GM19468 (cell line): ENCODE measurements around the gene CCDC28A.
A peak's percentile ranks its signal among the peaks of the same experiment; 100 is the strongest.

Experiments
- ATAC-seq: cut with Tn5 transposase; IDR thresholded peaks from one replicate; pipeline ENCODE4 v1.9.1; 2021; ENCODE audit warnings: mild to moderate bottlenecking, moderate library complexity, moderate number of reproducible peaks; ENCODE audit not compliant: unreplicated experiment; ENCODE audit errors: extremely low read depth

The CCDC28A gene

DNA sequence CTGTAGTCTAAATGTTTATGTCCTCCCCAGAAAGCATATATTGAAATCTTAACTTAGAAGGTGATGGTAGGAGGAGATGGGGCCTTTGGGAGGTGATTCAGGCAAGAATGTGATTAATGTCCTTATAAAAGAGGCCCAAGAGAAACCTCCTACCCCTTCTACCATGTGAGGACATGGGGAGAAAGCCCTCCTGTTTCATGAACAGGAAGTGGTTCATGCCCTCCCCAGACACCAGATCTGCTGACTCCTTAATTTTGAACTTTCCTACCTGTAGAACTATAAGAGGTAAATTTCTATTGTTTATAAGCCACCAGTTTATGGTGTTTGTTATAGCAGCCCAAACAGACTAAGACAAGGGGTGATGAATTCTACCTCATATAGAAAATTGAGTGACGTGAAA is 13.6 kb downstream of the CCDC28A start:
- ATAC-seq: no peak

DNA sequence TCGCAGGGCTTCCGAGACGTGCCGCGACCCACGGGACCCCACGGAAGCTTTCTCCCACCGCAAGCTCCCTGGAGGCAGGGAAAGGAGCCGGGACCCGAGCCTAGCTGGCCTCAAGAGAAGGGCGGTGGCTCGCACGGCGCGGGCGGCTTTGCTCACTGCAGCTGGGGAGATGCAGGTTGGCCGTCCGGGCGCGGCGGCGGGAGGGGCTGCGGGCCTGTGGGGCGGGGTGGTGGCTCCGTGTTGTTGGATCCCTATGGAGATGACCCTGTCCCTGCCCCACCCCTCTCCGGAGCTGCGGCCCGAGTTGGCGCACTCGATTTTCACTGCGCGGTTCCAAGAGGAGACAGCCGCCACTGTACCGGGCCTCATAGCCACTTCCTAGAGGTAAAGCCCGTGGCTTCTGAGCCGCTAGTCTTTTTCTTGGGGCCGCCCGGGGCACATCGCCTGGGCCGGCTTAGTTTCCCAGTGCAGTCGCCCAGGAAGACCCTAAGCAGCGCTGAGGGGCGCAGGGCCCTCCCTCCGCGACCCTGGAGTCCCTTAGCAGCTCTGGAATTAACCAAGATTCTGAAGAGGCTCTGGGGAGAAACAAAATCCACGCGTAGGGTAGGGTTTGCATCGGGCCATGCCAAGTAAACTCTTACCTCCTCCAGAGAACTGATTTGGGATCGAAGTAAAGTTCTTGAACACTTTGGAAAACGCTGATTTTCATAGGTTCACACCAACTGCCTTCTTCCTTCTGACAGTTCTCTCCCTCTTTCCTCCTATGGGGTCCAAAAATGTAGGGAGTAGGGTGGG is 22.4 kb downstream of the CCDC28A start, which contains the start of gene ECT2L:
Gene ECT2L, plus strand, starts transcription at position 279 of the 795 bp plus-strand sequence. CDS start 17,188 bp downstream, outside the sequence.
- no peak for ATAC-seq

DNA sequence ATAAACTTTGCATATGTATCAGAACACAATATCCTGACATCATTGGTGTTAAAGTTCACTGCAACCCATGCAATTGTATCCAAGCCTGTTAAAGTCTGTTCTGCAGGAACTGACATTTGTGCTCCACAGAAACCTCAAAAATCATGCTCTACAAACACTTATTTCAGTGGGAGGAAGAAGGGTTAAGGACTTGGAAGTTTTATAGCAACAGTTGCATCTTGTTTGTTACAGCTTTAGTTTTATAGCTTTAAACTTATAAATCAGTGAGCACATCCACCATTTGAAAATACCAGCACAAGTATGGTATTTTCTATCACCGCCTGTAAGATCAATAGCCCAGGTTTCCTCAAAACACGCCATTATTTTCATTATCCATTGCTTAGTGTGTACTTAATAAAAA is 23.2 kb downstream of the CCDC28A start:
- no peak for ATAC-seq

DNA sequence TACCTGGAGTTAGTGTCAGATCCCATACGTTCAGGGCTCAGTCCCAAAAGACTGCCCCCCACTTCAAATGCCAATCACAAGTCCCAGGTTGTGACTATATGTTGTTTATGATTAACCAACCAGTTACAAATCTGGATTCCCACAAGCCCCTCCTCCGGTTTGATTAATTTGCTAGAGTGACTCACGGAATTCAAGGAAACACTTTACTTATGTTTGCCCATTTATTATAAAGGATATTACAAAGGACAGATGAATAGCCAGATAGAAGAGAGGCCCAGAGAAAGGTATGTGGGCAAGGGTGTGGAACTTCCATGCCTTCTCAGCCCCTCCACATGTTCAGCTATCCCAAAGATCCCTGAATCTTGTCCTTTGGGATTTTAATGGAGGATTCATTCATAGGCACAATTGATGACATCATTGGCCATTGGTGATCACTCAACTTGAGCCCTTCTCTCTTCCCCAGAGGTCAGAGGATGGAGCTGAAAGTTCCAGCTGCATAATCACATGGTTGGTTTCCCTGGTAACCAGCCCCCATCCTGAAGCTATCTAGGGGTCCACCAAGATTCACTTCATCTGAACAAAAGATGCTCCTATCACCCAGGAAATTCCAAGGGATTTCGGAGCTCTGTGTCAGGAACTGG is 24.4 kb downstream of the CCDC28A start:
- ATAC-seq: no peak

DNA sequence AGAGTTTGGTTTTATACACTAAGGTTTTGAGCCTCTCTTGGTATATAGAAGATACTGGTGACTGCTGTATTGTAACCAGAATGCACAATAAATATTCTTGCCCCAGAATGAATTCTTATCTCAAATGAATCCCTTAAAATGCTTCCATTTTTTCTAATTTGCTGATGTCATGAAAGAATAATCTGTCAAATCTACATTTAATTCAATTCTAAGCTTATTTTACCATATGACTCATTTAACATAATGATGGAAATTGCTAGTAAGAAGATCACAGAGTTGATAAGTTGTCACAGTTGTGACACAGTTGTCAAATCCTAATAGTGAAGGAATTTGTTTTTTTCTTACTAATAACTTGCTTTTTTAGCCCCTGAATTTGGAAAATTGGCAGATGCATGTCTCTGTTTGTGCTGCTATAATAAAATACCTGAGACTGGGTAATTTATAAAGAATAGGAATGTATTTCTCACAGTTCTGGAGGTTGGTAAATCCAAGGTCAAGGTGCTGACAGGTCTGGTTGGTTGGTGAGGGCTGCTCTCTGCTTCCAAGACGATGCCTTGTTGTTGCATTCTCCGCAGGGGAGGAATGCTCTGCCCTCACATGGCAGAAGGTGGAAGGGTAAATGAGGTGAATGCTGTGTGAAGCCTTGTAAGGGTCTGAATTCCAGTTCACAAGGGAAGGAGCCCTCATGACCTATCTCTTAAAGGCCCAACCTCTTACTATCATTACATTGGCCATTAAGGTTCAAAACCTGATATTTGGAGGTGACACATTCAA is 27.0 kb downstream of the CCDC28A start:
- ATAC-seq: no peak

DNA sequence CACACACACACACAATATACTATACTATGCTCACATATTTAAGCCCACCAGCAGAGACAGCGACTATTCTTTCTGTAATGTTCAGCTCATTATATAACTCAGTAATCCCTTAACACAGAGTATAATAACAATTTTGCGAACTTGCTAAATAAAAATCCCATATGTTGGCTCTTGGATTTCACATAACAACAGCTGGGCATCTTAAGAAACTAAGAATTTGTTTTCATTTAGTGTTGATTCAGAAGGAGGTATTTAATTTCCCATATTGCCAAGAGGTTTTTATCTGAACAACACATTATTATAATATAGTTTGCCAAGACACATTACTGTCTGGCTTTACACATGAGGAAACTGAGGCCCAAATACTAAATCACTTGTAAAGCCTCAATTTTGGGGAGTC is 29.8 kb downstream of the CCDC28A start:
- ATAC-seq: no peak

DNA sequence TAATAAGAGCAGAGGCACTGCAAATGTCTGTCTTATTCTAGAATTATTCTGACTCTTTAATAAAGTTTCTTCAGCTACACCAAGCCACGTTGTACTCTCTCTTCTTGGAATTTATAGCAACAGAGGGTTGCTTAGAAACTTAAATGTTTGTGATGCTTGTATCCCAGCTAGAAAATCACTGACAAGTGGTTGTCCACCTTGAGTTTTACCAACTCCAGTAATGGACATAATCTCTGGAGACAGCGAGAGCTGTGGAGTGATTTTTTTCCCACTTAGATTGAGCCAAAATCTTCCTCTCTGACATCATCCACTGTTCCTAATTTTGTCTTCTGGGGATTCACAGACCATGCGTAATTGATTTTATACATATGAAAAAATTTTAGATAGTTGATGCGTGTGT is 30.3 kb downstream of the CCDC28A start:
- no peak for ATAC-seq

DNA sequence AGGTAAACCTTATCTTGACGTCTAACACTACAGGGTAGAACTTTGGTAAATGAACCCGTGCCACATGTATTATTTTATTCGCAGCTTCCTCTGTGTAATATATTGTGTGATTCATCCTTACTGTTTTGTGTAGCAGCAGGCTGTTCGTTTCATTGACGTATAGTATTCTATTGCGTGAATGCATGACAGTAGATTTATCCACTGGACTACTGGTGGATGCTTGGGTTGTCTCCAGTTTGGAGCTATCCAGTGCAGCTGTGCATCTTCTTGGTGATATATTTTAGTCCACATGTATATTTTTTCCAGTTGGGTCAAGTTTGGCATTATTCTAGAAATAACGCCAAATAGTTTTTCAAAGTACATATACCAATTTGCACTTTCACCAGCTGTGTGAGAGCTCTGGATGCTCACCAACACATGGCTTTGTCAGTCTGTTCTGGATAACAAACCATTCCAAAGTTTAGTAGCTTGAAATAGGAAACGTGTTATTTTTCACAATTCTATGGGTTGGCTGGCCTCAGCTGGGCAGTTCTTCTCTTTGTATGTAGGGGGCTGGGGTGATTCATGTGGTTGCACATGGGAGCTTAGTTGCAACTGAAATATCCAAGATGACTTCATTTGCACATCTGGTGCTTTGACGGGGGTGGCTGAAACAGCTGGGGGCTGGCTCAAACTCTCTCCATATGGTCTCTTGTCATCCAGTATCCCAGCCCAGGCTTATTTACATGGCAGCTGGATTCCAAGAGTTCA is 31.6 kb downstream of the CCDC28A start:
- no peak for ATAC-seq

DNA sequence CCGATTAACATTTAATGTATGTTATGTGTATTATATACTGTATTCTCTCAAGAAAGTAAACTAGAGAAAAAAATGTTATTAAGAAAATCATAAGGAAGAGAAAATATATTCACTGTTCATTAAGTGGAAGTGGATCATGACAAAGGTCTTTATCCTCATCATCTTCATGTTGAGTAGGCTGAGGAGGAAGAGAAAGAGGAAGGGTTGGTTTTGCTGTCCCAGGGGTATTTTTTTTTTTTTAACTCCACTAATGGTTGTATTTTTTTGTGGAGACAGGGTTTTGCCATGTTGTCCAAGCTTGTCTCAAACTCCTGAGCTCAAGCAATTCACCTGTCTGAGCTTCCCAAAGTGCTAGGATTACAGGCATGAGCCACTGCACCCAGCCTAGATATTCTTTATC is 33.3 kb downstream of the CCDC28A start:
- no peak for ATAC-seq

DNA sequence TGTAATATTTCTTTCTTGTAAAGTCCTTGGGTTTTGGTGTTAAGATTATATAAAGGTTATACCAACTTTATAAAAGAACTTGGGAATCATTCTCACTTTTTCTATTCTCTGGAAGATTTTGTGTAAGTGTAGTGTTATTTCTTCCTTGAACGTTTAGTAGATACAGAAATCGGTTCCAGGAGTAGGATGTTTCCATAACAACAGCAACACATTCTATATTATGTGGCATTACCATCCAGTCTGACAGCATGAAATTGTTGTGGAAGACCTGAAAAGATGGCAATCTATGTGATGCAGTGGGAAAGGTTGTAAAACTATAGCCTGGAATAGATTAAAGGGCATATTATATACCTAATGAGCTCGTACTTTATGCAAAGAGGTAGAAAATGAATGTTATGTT is 36.1 kb downstream of the CCDC28A start:
- no peak for ATAC-seq

DNA sequence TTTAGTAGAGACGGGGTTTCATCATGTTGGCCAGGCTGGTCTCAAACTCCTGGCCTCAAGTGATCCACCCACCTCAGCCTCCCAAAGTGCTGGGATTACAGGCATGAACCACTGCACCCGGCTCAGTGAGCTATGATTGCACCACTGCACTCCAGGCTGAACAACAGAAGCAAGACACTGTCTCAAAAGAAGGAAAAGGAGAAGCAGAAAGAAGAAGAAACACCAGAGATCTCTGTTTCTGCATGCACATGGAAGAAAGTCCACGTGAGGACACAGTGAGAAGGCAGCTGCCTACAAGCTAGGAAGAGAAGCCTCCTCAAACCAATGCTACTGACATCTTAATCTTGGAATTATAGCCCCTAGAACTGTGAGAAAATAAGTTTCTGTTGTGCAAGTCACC is 38.3 kb downstream of the CCDC28A start:
- ATAC-seq: no peak

DNA sequence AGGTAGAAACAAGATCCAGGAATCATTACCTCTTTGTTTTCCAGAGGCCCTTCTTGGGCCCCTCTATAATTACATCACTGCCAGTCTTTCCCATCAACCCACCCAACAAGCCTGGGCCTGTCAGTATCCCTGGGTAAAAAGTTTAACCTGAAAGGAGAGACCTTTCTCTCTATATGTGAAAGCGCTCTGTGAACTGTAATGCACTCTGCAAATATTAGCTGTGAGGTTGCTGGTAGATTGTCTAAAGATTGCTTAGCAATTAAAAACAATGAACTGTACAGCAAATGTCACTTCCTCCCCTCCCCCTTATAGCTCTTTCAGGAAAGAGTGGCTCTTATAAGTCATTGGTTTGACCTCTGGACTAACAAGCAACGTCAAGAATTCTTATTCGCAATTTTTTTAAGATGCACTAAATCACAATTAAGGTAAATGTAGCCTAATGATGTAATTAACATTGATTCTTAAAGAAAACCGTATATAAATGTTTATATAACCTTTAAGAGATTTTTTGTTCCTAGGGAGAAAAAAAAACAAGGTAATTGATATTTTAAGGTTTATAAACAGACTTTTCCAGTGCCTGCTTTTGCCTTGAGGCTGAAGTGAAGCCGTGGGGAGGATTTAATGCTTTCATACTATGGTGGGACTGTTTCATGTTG is 40.7 kb downstream of the CCDC28A start:
- no peak for ATAC-seq

DNA sequence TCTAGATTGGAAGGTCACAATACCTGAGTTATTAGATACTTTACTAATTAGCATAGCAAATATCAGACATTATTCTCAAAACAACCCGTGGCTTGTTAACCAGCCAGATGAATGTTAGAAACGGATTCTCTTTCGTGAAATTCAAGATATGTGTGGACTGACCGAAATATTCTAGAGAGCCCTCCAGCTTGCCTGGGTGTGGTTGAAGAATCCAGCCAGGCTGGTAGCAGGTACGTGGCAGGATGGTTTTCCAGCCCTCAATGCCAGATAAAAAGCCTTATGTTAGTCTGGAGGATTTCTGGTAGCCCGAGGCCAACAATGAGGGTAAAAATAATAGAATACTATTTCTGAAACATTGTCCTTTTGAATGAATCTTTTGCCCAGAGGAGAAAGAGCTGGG is 41.7 kb downstream of the CCDC28A start:
- no peak for ATAC-seq

DNA sequence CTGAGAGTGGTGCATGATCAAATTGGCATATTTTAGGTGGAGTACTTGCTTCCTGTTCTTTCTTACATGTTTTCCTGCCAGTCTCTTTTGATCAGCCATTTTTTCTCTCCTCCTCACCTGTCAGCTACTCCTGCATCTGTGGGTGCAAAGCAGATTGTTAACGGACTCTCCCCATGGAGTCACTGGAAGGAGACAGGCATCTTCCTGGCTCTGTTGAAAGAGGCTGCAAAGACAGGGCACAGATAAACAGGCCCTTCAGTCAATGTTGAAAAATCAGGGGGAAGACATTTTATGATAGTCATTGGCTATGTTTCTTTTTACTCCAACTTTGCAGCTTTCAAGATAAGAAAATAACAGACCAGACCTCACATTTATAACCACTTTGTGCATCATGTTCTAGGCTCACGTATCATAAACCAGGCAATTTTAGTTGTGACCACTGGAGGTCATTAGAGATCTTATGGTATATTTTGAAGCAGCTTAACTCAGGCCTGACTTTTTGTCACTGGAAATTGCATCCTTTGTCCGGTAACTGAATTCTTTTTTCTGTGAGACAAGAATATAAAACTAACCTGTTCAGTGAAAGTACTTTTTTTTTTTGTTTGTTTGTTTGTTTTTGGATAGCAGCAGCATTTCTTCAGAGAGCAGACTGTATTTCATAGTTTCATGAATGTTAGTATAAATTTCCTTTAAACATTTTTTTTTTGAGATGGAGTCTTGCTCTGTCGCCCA is 42.4 kb downstream of the CCDC28A start:
- ATAC-seq: no peak

DNA sequence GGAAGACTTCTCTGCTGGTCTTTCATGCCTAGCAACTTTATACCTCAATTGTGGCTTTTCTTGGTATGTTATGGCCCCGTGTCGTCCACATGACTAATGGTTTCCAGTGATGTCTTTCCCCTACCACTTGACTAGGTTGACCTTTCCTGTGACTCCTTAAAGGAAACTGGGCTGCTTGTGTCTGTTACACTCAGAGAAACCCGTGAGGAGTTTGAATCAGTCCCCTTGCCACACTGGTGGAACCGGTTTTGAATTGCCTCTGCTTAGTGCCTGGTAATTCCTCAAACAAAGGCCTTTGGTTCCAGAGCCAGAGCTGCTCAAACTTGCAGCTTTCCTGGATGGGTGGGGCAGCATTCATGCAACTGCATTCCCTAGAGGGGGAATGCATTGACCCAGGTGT is 44.2 kb downstream of the CCDC28A start:
- ATAC-seq: no peak

DNA sequence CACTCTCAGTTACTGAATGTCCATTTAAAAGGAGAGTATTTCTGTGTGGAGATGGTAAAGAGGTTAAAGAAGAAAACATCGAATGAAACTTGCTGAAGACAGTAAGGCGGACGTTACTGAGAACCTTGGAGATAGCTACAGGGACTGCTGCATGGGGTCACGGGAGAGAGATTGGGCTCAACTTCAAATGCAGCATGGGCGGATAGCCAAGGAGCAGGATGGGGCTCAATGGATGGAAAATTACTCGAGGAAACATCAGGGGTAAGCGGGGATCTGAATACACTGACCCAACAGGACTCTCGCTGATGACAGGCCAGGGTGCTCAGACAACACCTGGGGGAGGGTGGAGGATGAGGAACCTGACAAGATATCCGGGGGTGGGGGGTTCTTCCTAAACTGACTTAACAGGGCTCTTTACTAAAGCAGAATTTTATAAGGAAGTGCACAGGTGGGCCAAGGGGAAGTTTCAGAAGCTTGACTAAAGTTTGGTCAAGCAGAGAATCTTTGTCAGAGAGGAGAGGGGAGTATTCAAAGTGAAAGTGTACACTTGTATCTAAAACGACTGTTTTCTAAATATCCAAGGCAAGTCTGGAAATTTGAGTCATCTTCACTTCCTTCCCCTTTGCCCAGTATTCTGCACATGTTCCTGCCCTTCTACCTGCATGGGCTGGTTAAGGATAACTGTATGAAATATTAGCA is 45.1 kb downstream of the CCDC28A start:
- peak; percentile 55 for ATAC-seq

DNA sequence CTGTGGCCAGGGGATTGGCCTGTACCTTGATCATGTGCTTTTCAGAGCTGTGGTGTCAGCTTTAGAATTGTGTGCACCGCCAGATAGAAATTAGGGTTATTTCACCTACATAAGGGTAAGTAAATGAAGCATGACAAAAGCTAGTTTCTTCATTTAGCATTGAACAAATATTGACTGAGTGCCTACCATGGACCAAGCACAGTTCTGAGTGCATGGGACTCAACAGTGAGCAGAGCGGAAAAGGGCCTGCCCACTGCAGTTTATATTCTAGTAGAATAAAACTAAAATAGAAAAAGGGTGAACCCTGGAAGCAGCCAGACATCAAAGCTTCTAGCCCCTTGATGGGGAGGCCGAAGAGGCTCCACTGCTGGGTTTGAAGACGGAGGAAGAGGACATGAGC is 48.0 kb downstream of the CCDC28A start:
- no peak for ATAC-seq

DNA sequence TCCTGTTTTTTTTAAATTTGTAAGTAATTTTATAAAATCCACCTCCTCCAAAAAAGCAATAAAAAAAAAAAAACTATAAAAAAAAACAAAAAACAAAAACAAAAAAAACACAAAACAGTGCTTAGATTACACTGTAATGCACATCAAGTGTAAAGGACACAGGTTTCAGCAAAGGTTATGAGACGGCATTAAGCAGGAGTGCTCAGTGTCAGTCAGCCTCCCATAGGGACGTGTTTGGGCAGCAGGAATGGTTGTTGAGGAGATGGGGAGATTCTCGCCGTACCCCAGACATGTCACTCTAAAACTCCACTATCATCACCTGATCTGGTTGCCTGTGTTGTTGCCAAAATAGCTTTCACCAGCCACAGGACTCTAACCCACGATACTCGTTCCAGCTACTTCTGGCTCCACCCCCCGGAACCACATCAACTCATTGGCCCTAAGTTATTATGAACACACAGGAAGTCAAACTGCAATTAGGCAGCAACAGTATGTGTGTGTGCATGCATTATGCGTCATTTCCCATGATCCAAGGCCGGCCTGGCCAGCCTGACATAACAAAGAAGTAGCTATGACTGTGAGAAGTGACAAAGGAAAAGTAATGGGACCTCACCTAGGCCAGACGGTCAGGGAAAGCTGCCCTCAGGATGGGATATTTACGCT is 51.0 kb downstream of the CCDC28A start:
- ATAC-seq: no peak
